Effector memory CD8-positive, alpha-beta T cell (primary cell): ENCODE data around the gene CEBPE.
A peak's percentile ranks its signal among the peaks of the same experiment; 100 is the strongest.

Experiments
- ATAC-seq: fragments of 150-1000 bp; cut with Tn5 transposase; replicated peaks from 2 replicates; pipeline ENCODE4 v1.10.0; 2021; ENCODE audit warnings: mild to moderate bottlenecking, moderate library complexity
- DNase-seq, 3 experiments: peaks; one replicate each; pipeline ENCODE4 v3.0.0; 2021
- H3K27ac Mint-ChIP-seq, 2 donors: one replicate each; pipeline ENCODE4 v1.8.0; 2022; ENCODE audit warnings: mild to moderate bottlenecking in 2 of 2, mixed read lengths in 2 of 2, moderate library complexity in 2 of 2
- H3K27me3 Mint-ChIP-seq, 2 donors: one replicate each; pipeline ENCODE4 v1.8.0; 2022; ENCODE audit warnings: mixed read lengths in 2 of 2
- H3K36me3 Mint-ChIP-seq: one replicate; pipeline ENCODE4 v1.8.0; 2022; ENCODE audit warnings: mild to moderate bottlenecking, moderate library complexity, mixed read lengths; ENCODE audit not compliant: insufficient read depth
- H3K4me1 Mint-ChIP-seq, 2 donors: one replicate each; pipeline ENCODE4 v1.8.0; 2022; ENCODE audit warnings: low read depth in 2 of 2, mixed read lengths in 2 of 2
- H3K4me3 Mint-ChIP-seq, 2 donors: one replicate each; pipeline ENCODE4 v1.8.0; 2022; ENCODE audit warnings: mild to moderate bottlenecking in 2 of 2, mixed read lengths in 2 of 2, moderate library complexity in 2 of 2
- H3K9me3 Mint-ChIP-seq, 2 donors: one replicate each; pipeline ENCODE4 v1.8.0; 2022; ENCODE audit warnings: mixed read lengths in 2 of 2

CEBPE gene

DNA sequence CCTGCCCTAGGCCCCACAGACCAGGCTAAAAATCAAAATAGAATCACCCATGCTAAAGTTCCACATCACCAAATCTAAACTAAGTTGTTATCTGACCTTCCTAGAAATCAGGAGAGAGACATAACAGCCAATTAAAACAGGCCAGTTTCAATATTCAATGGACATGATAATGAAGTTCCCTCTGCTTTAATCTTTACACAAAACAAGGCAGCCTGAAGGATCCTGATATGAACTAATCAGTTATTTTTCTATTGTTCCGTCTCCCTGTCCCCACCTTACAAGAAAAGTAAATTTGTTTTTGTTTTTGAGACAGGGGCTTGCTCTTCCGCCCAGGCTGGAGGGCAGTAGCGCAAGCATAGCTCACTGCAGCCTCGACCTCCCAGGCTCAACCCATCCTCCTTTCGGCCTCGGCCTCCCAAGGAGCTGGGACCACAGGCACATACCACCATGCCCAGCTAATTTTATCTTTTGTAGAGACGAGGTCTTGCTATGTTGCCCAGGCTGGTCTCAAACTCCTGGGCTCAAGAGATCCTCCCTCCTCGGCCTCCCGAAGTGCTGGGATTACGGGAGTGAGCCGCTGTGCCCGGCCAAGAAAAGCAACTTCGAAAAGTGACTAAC, 5.4 kb upstream of the CEBPE start:
- DNase-seq (no peak), ATAC-seq (no peak)
- Mint-ChIP-seq H3K27ac (no peak overlapping the region), H3K4me3 (no peak overlapping the region), H3K9me3 (no peaks in the 10 kb centered on the region), H3K4me1 (peaks cover 15 to 20% of the 10 kb centered on the region in 2 donors), H3K27me3 (peaks cover 18 to 24% of the 10 kb centered on the region in 2 donors), H3K36me3 (no peaks in the 10 kb centered on the region)

DNA sequence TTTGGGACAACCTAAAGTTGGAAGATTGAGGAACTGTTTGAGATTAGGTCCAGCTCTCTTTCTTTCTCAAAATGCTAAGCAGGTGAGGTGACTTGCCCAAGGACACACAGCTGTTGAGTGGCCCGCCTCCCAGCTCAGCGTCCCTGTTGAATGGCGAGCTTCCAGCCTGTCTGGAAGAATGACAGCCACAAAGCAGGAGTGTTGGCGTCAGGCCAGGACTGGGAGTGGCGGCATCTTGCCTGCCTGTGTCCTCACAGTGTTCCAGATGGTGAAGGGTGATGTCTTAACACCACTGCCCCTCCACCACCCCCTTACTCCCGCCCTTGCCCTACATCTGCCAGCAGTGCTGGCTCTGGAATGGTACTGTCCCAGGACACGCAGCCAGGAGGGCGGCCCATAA, 4.4 kb upstream of the CEBPE start:
- no peaks in the 10 kb centered on the region for H3K9me3 Mint-ChIP-seq
- no peak overlapping the region for H3K27ac Mint-ChIP-seq
- DNase-seq: no peak
- no peak overlapping the region for H3K4me3 Mint-ChIP-seq
- no peak for ATAC-seq
- H3K36me3 Mint-ChIP-seq: no peaks in the 10 kb centered on the region
- H3K4me1 Mint-ChIP-seq: peaks cover 14 to 20% of the 10 kb centered on the region in 2 donors
- peaks cover 15 to 18% of the 10 kb centered on the region in 2 donors for H3K27me3 Mint-ChIP-seq

- Mint-ChIP-seq H3K27ac (no peak overlapping the region), H3K9me3 (no peaks in the 10 kb centered on the region), H3K36me3 (no peaks in the 10 kb centered on the region), H3K4me3 (no peak overlapping the region), H3K4me1 (peaks cover 9 to 17% of the 10 kb centered on the region in 2 donors), H3K27me3 (peaks cover 15 to 24% of the 10 kb centered on the region in 2 donors)
- no peak for ATAC-seq
- no peak for DNase-seq
These were observed 3.0 kb upstream of the CEBPE start for GRCh38 chr14:23122086-23122485.

DNA sequence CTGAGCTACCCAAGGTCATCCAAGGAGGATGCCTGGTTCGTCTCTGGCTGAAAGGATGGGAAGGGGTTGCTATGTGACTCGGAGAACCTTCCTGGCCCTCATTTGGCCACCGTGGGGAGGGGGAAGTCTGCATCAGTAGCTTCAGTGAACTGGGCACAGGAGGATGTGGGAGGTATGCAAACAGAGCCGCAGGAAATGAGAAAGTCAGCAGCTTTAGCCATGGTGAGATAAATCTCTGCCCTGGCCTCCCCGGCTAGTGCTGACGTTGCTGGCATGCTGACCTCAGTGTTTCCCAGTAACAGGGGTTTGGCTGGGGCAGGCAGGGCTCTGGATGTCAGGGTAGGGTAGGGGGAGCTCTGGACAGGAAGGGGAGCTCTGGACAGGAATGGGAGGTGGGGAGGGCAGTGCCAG, 2.3 kb upstream of the CEBPE start:
- Mint-ChIP-seq H3K4me3 (peak overlapping the region in 1 of 2 donors; percentile 56), H3K9me3 (no peaks in the 10 kb centered on the region), H3K27ac (peak overlapping the region; percentile 65 to 70), H3K36me3 (no peaks in the 10 kb centered on the region), H3K27me3 (peaks cover 21 to 30% of the 10 kb centered on the region in 2 donors), H3K4me1 (peaks cover 9 to 17% of the 10 kb centered on the region in 2 donors)
- DNase-seq (no peak), ATAC-seq (no peak)

DNA sequence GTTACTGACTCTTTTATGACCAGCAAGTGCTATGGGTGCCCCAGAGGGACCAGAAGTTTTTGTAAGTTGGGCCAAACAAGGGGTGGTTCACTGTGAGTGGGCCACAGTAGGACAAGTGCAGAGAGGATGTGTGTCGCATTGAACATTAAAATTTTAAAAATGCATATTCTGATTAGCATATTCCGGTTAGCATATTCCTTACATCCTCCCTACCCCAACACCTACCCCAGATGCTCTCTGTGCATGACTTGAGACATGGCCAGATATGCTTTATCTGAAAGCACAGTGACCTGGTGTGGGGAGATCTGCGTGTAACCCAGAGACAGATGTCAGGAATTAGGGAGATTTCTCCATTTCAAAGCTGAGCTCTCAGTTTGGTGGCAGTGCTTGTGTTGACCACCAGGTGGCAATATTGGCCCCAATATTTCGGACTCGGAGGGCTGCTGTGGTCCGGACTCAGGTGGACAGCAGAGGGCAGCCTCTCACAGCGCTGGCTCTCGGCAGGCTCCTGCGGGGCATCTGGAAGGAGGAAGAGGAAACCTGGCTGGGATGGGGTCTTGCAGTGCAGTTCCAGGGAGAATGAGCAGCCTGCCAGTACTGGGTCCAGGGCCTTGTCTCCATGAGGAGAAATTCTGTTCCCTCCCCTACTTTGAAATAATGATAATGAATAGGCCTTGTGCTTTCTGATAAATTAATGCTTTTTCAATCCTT, 1.6 kb upstream of the CEBPE start:
- Mint-ChIP-seq H3K27me3 (peaks cover 21 to 30% of the 10 kb centered on the region in 2 donors), H3K4me3 (peak overlapping the region; percentile 56 to 65), H3K4me1 (peaks cover 9 to 17% of the 10 kb centered on the region in 2 donors)

GRCh38 chr14:23119363-23120327, 590 bp upstream of the CEBPE start:
- H3K9me3 Mint-ChIP-seq: no peaks in the 10 kb centered on the region
- DNase-seq (no peak), ATAC-seq (peak; percentile 53)
- peaks cover 9 to 17% of the 10 kb centered on the region in 2 donors for H3K4me1 Mint-ChIP-seq
- H3K4me3 Mint-ChIP-seq: peak overlapping the region; percentile 33 to 65
- H3K27ac Mint-ChIP-seq: peak overlapping the region in 1 of 2 donors; percentile 49
- peaks cover 28 to 39% of the 10 kb centered on the region in 2 donors for H3K27me3 Mint-ChIP-seq
- H3K36me3 Mint-ChIP-seq: no peaks in the 10 kb centered on the region

More for the DNA sequence above, 1.6 kb upstream of the CEBPE start:
- H3K36me3 Mint-ChIP-seq: no peaks in the 10 kb centered on the region
- DNase-seq (peak; percentile 72 to 74 (median 73)), ATAC-seq (peak; percentile 89)
- H3K27ac Mint-ChIP-seq: peak overlapping the region; percentile 65 to 70
- no peaks in the 10 kb centered on the region for H3K9me3 Mint-ChIP-seq

- Mint-ChIP-seq H3K4me3 (no peak overlapping the region), H3K36me3 (no peaks in the 10 kb centered on the region), H3K4me1 (peaks cover 9 to 17% of the 10 kb centered on the region in 2 donors), H3K9me3 (no peaks in the 10 kb centered on the region), H3K27ac (no peak overlapping the region), H3K27me3 (peaks cover 24 to 39% of the 10 kb centered on the region in 2 donors)
- ATAC-seq (no peak), DNase-seq (no peak)
These were observed 1.6 kb downstream of the CEBPE start for GRCh38 chr14:23117371-23118020.

GRCh38 chr14:23115918-23116317, 3.1 kb downstream of the CEBPE start:
- DNase-seq (no peak), ATAC-seq (no peak)
- H3K4me1 Mint-ChIP-seq: peaks cover 3 to 10% of the 10 kb centered on the region in 2 donors
- H3K4me3 Mint-ChIP-seq: no peak overlapping the region
- peaks cover 24 to 39% of the 10 kb centered on the region in 2 donors for H3K27me3 Mint-ChIP-seq
- no peak overlapping the region for H3K27ac Mint-ChIP-seq
- no peaks in the 10 kb centered on the region for H3K9me3 Mint-ChIP-seq
- H3K36me3 Mint-ChIP-seq: no peaks in the 10 kb centered on the region

GRCh38 chr14:23115039-23115731, 3.9 kb downstream of the CEBPE start:
- no peaks in the 10 kb centered on the region for H3K36me3 Mint-ChIP-seq
- DNase-seq (no peak), ATAC-seq (no peak)
- H3K4me1 Mint-ChIP-seq: peaks cover 0 to 4% of the 10 kb centered on the region in 2 donors
- H3K27me3 Mint-ChIP-seq: peaks cover 24 to 39% of the 10 kb centered on the region in 2 donors
- no peak overlapping the region for H3K4me3 Mint-ChIP-seq
- H3K9me3 Mint-ChIP-seq: no peaks in the 10 kb centered on the region
- H3K27ac Mint-ChIP-seq: no peak overlapping the region

DNA sequence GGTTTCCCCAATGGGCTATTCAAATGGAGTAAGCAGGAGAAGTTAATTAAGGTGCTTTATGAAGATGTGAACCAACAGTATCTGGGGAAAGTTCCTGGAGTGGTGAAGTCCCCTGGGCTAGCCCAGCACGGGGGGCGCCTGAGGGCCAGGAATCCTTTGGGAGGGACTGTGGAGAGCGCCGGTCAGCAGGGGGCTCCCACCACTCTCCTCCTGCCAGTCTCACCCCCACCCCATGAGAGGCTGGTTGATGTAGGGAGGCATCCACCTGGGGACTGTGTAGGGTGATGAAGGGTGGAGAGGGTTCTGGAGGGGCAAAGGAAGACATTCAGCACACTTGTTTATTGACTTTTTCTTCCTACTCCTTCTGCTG, 4.4 kb downstream of the CEBPE start:
- Mint-ChIP-seq H3K27me3 (peaks cover 24 to 39% of the 10 kb centered on the region in 2 donors), H3K4me3 (no peak overlapping the region), H3K9me3 (no peaks in the 10 kb centered on the region), H3K27ac (no peak overlapping the region), H3K36me3 (no peaks in the 10 kb centered on the region), H3K4me1 (no peaks in the 10 kb centered on the region)
- ATAC-seq: no peak
- DNase-seq: no peak

DNA sequence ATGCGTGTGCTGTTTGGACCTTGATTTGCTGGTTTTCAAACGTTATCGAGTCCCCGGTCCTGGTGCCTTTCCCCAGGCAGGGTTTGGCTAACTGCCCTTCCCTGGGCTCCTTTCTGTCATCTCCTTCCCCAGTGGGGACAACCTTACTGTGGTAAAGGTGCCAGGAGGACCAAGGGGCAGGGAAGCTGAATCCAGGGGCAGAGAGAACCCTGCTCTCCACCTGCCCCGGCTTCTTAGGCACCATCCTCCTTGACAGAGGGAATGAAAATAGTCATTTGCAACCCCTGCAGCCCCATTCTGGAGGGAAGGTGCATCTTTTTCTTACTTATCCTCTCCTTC, 5.0 kb downstream of the CEBPE start:
- no peak overlapping the region for H3K27ac Mint-ChIP-seq
- ATAC-seq: no peak
- no peaks in the 10 kb centered on the region for H3K36me3 Mint-ChIP-seq
- H3K27me3 Mint-ChIP-seq: peaks cover 24 to 39% of the 10 kb centered on the region in 2 donors
- H3K9me3 Mint-ChIP-seq: no peaks in the 10 kb centered on the region
- no peak for DNase-seq
- H3K4me3 Mint-ChIP-seq: no peak overlapping the region
- no peaks in the 10 kb centered on the region for H3K4me1 Mint-ChIP-seq

- DNase-seq (no peak), ATAC-seq (no peak)
- H3K9me3 Mint-ChIP-seq: no peaks in the 10 kb centered on the region
- H3K27me3 Mint-ChIP-seq: peaks cover 24 to 39% of the 10 kb centered on the region in 2 donors
- no peaks in the 10 kb centered on the region for H3K4me1 Mint-ChIP-seq
- H3K4me3 Mint-ChIP-seq: no peak overlapping the region
- no peaks in the 10 kb centered on the region for H3K36me3 Mint-ChIP-seq
- no peak overlapping the region for H3K27ac Mint-ChIP-seq
These were observed 5.5 kb downstream of the CEBPE start for GRCh38 chr14:23113431-23114119.
